Smooth muscle cell (in vitro differentiated cells): ENCODE measurements around the gene LDLR. TPM values are rescaled to one million over a fixed set of nuclear protein-coding genes. Genes with fewer than 3 reads are reported as not detected.

Experiments
- DNase-seq: peaks from one replicate; lab custom pipeline; 2025; ENCODE audit not compliant: unreplicated experiment; lab: John Stamatoyannopoulos, UW
- H2AFZ ChIP-seq: fragments of 200-600 bp; sonication (generic); 2 replicates; pipeline ENCODE4 v1.6.0; 2016; ENCODE audit warnings: antibody characterized with exemption, low read depth, mild to moderate bottlenecking
- H3F3A ChIP-seq: fragments of 200-600 bp; sonication (generic); 2 replicates; pipeline ENCODE4 v1.6.0; 2017; ENCODE audit warnings: antibody characterized with exemption, low read depth
- H3K27ac ChIP-seq: fragments of 200-600 bp; sonication (generic); 2 replicates; pipeline ENCODE4 v1.5.1; 2016; ENCODE audit warnings: low read depth, mild to moderate bottlenecking
- H3K27me3 ChIP-seq: fragments of 200-600 bp; sonication (generic); 2 replicates; pipeline ENCODE4 v1.6.1; 2016; ENCODE audit warnings: low read depth, mild to moderate bottlenecking
- H3K36me3 ChIP-seq: fragments of 200-600 bp; sonication (generic); 2 replicates; pipeline ENCODE4 v1.5.1; 2016; ENCODE audit warnings: low read depth
- H3K4me1 ChIP-seq: fragments of 200-600 bp; sonication (generic); 2 replicates; pipeline ENCODE4 v1.5.1; 2016; ENCODE audit warnings: low read depth
- H3K4me2 ChIP-seq: fragments of 200-600 bp; sonication (generic); 2 replicates; pipeline ENCODE4 v1.6.0; 2016; ENCODE audit warnings: mild to moderate bottlenecking
- H3K4me3 ChIP-seq: fragments of 200-600 bp; sonication (generic); 2 replicates; pipeline ENCODE4 v1.5.1; 2016; ENCODE audit warnings: mild to moderate bottlenecking
- H3K79me2 ChIP-seq: fragments of 200-600 bp; sonication (generic); 2 replicates; pipeline ENCODE4 v1.6.0; 2016; ENCODE audit warnings: low read depth, mild to moderate bottlenecking
- H3K9ac ChIP-seq: fragments of 200-600 bp; sonication (generic); 2 replicates; pipeline ENCODE4 v1.6.0; 2016; ENCODE audit warnings: low read depth
- H3K9me3 ChIP-seq: fragments of 200-600 bp; sonication (generic); replicated peaks from 2 replicates; pipeline ENCODE4 v1.5.1; 2016; ENCODE audit warnings: low read depth
- H4K20me1 ChIP-seq: fragments of 200-600 bp; sonication (generic); 2 replicates; pipeline ENCODE4 v1.6.0; 2016; ENCODE audit warnings: low read depth
- CTCF ChIP-seq: fragments of 200-600 bp; sonication (generic); IDR thresholded peaks from 2 replicates; pipeline ENCODE4 v1.5.1; 2017; ENCODE audit warnings: borderline replicate concordance, mild to moderate bottlenecking, antibody characterized with exemption; ENCODE audit not compliant: insufficient read depth, poor library complexity, severe bottlenecking
- WGBS: methylation state at CpG from one replicate; pipeline ENCODE4 v1.1.7; 2016; ENCODE audit warnings: low lambda C conversion rate; 5-methylcytosine and 5-hydroxymethylcytosine counted together
- polyA plus RNA-seq: library from polyadenylated mRNA; unstranded; fragments of >200 nt; fragmentation: Nextera tagmentation; extraction: Ambion mirVana; gene quantifications from 2 replicates; pipeline ENCODE4 v1.2.1, GENCODE V29; 2016
- total RNA-seq: library from RNA; depleted of rRNA; stranded (reverse); fragments of >200 nt; gene quantifications from 2 replicates; pipeline ENCODE4 v1.2.3, GENCODE V29; 2014

LDLR gene
- total and polyA plus RNA-seq, 2 experiments from 2014 or later, result 115 to 164 TPM

- Histone ChIP-seq H3K4me1 (no peaks in the 10 kb centered on the region), H3K36me3 (peaks cover 39% of the 10 kb centered on the region), H3K9ac (no peak overlapping the region), H3K27ac (no peak overlapping the region), H3F3A (peaks cover 25% of the 10 kb centered on the region), H3K4me3 (no peak overlapping the region), H2AFZ (no peak overlapping the region), H3K4me2 (no peak overlapping the region), H3K79me2 (peaks cover 58% of the 10 kb centered on the region), H4K20me1 (peaks cover 100% of the 10 kb centered on the region), H3K27me3 (no peaks in the 10 kb centered on the region), H3K9me3 (no peaks in the 10 kb centered on the region)
- 98% methylated on average over 6 of the region's 6 CpGs for WGBS
- DNase-seq, result no peak
- TF ChIP-seq CTCF, result no peak
Measured at GRCh38 chr19:11108746-11109145, 19.5 kb downstream of the LDLR start.

GRCh38 chr19:11111117-11111770 is 22.0 kb downstream of the LDLR start:
- H3K27me3 ChIP-seq, result no peaks in the 10 kb centered on the region
- H3K9me3 ChIP-seq, result no peaks in the 10 kb centered on the region
- peaks cover 43% of the 10 kb centered on the region for H3F3A ChIP-seq
- WGBS, result 98% methylated on average over 15 of the region's 15 CpGs
- H3K4me1 ChIP-seq, result no peaks in the 10 kb centered on the region
- no peak overlapping the region for H2AFZ ChIP-seq
- no peak overlapping the region for H3K4me3 ChIP-seq
- no peak overlapping the region for H3K9ac ChIP-seq
- H3K79me2 ChIP-seq, result peaks cover 33% of the 10 kb centered on the region
- H4K20me1 ChIP-seq, result peaks cover 100% of the 10 kb centered on the region
- no peak for DNase-seq
- H3K4me2 ChIP-seq, result no peak overlapping the region
- no peak overlapping the region for H3K27ac ChIP-seq
- no peak for TF ChIP-seq CTCF
- H3K36me3 ChIP-seq, result peaks cover 29% of the 10 kb centered on the region

GRCh38 chr19:11111771-11112144 is 22.5 kb downstream of the LDLR start:
- H4K20me1 ChIP-seq, result peaks cover 100% of the 10 kb centered on the region
- peaks cover 28% of the 10 kb centered on the region for H3K79me2 ChIP-seq
- H3F3A ChIP-seq, result peaks cover 44% of the 10 kb centered on the region

More at GRCh38 chr19:11111771-11112144, 22.5 kb downstream of the LDLR start:
- Histone ChIP-seq H3K4me3 (no peak overlapping the region), H3K4me1 (no peaks in the 10 kb centered on the region), H3K9me3 (no peaks in the 10 kb centered on the region), H3K27ac (no peak overlapping the region), H3K27me3 (no peaks in the 10 kb centered on the region), H2AFZ (no peak overlapping the region), H3K4me2 (no peak overlapping the region), H3K36me3 (peaks cover 29% of the 10 kb centered on the region), H3K9ac (no peak overlapping the region)
- WGBS, result 91% methylated on average over 5 of the region's 8 CpGs
- DNase-seq, result no peak
- no peak for TF ChIP-seq CTCF
